Esophagus muscularis mucosa (tissue), 4 donors: Measurements from ENCODE around the gene CADM3. TPM values are rescaled to one million over a fixed set of nuclear protein-coding genes. Genes with fewer than 3 reads are reported as not detected.

Experiments used
- DNase-seq: peaks from one replicate; pipeline ENCODE4 v3.0.0-alpha.2; 2017; ENCODE audit errors: extremely low spot score
- H3K27ac ChIP-seq, 4 donors: fragments of 200-600 bp; sonication (generic); replicated peaks in 1 of 4; 1 replicate in 3 of 4; 2 replicates in 1 of 4; pipeline ENCODE4 v1.5.1; 2016 to 2019; ENCODE audit warnings: mild to moderate bottlenecking in 1 of 4
- H3K27me3 ChIP-seq, 4 donors: fragments of 200-600 bp; sonication (generic); one replicate each; pipeline versions ENCODE4 v1.5.1 to v1.6.0; 2016 to 2019
- H3K36me3 ChIP-seq, 4 donors: fragments of 200-600 bp; sonication (generic); one replicate each; pipeline ENCODE4 v1.5.1; 2016 to 2019
- H3K4me1 ChIP-seq, 4 donors: fragments of 200-600 bp; sonication (generic); one replicate each; pipeline ENCODE4 v1.5.1; 2016 to 2019
- H3K4me3 ChIP-seq, 4 donors: fragments of 200-600 bp; sonication (generic); 1 replicate in 2 of 4; 2 replicates in 2 of 4; pipeline ENCODE4 v1.5.1; 2016 to 2019; ENCODE audit warnings: mild to moderate bottlenecking in 4 of 4, moderate library complexity in 1 of 4
- H3K9me3 ChIP-seq, 4 donors: fragments of 200-600 bp; sonication (generic); 1 replicate in 3 of 4; 2 replicates in 1 of 4; pipeline ENCODE4 v1.5.1; 2016 to 2019
- EP300 ChIP-seq: sonication (generic); formaldehyde crosslinking; IDR thresholded peaks from one replicate; pipeline ENCODE4 v1.6.1; 2017; ENCODE audit warnings: antibody characterized with exemption
- POLR2A ChIP-seq: fragments of 450-650 bp; IDR thresholded peaks from one replicate; pipeline ENCODE4 v1.6.1; 2017; ENCODE audit warnings: antibody characterized with exemption, moderate library complexity, mild to moderate bottlenecking, low read depth
- POLR2AphosphoS5 ChIP-seq, 2 donors: sonication (generic); formaldehyde crosslinking; IDR thresholded peaks; one replicate each; pipeline ENCODE4 v1.6.1; 2017; ENCODE audit warnings: antibody characterized with exemption in 2 of 2
- WGBS: methylation state at CpG from one replicate; pipeline ENCODE4 v1.1.5; 2018; 5-methylcytosine and 5-hydroxymethylcytosine counted together
- intact Hi-C: fragments of 100-400 bp; cut with DNase I; formaldehyde crosslinking; loops from one replicate; pipeline ENCODE4 v1.15.1; 2023
- total RNA-seq, 4 donors: library from RNA; depleted of rRNA; stranded (reverse); fragments of >200 nt; gene quantifications; one replicate each; pipeline versions ENCODE4 v1.1.0 to v1.2.1, GENCODE V29; 2016
- TF ChIP-seq, protein P1 (sequence below), 3 experiments: fragments of 200-600 bp in 2 of 3; fragments of 450-650 bp in 1 of 3; sonication (generic) in 2 of 3; IDR thresholded peaks; one replicate each; pipeline ENCODE4 v1.5.1; 2017 to 2019; ENCODE audit warnings: antibody characterized with exemption in 3 of 3, mild to moderate bottlenecking in 2 of 3, moderate library complexity in 1 of 3

Gene CADM3
- total RNA-seq, 4 donors from 2014 or later: 10.8 to 24.7 (median 20.4) TPM

DNA sequence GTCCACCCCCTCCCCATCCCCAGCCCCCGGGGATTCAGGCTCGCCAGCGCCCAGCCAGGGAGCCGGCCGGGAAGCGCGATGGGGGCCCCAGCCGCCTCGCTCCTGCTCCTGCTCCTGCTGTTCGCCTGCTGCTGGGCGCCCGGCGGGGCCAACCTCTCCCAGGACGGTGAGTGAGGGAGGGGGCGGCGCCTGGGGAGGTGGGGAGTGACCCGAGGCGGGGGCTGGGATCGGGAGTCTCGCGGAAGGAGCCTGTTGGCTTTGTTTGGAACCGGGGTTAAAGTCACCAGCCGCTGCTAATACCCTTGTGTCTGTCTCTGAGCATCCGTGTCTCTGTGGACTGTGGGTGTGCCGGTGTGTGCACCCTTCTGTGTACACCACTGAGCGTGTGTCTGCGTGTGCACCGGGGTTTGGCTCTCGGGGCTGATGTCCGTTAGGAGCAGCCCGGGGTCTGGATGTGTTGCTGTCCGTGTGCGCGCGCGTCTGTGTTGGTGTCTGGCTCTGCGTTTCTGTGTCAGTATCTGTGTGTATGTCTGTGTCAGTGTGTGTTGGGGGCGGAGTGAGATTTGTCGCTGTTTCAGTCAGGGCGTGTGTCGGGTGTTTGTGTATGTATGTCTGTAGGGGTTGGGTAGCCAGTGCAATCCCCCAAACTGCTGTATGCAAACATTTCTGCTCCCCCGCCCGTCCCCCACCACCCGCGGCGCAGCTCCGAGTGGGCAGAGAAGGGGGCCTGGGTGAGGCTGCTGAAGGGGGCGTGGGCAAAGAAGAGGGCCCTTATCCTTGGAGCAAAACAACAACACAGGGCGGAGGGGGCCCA, 480 bp downstream of the CADM3 start:
- Histone ChIP-seq H3K4me1 (peaks cover 9 to 27% (median 25%) of the 10 kb centered on the region in 4 donors), H3K27me3 (peaks cover 0 to 56% (median 26%) of the 10 kb centered on the region in 4 donors), H3K27ac (peak overlapping the region; percentile 16 to 55 (median 28)), H3K36me3 (no peaks in the 10 kb centered on the region), H3K9me3 (no peaks in the 10 kb centered on the region), H3K4me3 (peak overlapping the region; percentile 48 to 62 (median 50))
- DNase-seq: no peak
- intact Hi-C loops: no loop called here
- 1% methylated on average over 8 of the region's 49 CpGs for WGBS
- TF ChIP-seq EP300 (no peak), POLR2A (no peak), POLR2AphosphoS5 (IDR thresholded peaks at IDR 0.05) (no peak)
- TF ChIP-seq, protein P1, sequence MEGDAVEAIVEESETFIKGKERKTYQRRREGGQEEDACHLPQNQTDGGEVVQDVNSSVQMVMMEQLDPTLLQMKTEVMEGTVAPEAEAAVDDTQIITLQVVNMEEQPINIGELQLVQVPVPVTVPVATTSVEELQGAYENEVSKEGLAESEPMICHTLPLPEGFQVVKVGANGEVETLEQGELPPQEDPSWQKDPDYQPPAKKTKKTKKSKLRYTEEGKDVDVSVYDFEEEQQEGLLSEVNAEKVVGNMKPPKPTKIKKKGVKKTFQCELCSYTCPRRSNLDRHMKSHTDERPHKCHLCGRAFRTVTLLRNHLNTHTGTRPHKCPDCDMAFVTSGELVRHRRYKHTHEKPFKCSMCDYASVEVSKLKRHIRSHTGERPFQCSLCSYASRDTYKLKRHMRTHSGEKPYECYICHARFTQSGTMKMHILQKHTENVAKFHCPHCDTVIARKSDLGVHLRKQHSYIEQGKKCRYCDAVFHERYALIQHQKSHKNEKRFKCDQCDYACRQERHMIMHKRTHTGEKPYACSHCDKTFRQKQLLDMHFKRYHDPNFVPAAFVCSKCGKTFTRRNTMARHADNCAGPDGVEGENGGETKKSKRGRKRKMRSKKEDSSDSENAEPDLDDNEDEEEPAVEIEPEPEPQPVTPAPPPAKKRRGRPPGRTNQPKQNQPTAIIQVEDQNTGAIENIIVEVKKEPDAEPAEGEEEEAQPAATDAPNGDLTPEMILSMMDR (IDR thresholded peaks at IDR 0.05): no peak

- TF ChIP-seq, protein P1 (IDR thresholded peaks at IDR 0.05): no peak
- peak in 1 of 2 donors; percentile 45 for TF ChIP-seq POLR2AphosphoS5 (IDR thresholded peaks at IDR 0.05)
- TF ChIP-seq POLR2A: no peak
- TF ChIP-seq EP300: no peak
- peak overlapping the region in 1 of 4 donors; percentile 33 for H3K27ac ChIP-seq
- intact Hi-C loops: no loop called here
- 2% methylated on average over 17 of the region's 17 CpGs for WGBS
- no peak for DNase-seq
- peaks cover 0 to 56% (median 26%) of the 10 kb centered on the region in 4 donors for H3K27me3 ChIP-seq
- no peaks in the 10 kb centered on the region for H3K9me3 ChIP-seq
- peaks cover 9 to 27% (median 25%) of the 10 kb centered on the region in 4 donors for H3K4me1 ChIP-seq
- peak overlapping the region; percentile 48 to 62 (median 50) for H3K4me3 ChIP-seq
- H3K36me3 ChIP-seq: no peaks in the 10 kb centered on the region
Measured at GRCh38 chr1:159172614-159173291, 1.3 kb downstream of the CADM3 start.

DNA sequence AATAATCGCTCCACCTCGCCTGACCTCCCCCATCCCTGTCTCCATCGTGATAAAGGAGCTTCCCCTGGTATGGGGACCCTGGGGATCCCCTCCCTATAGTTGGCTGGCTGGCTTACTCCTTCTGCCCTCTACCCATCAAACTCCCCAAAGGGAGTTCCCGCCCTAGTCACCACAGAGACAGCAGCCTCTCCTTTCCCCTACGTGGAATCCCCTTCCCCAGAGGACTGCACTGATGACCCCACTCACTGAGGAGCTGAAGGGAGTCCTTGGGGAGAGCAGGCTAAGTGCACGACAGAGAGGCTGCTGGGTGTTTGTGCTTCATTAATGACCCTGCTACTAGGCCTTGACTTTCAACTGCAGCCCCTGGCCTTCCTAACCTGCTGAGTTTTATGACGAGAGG, 1.9 kb downstream of the CADM3 start:
- intact Hi-C loops: no loop called here

DNA sequence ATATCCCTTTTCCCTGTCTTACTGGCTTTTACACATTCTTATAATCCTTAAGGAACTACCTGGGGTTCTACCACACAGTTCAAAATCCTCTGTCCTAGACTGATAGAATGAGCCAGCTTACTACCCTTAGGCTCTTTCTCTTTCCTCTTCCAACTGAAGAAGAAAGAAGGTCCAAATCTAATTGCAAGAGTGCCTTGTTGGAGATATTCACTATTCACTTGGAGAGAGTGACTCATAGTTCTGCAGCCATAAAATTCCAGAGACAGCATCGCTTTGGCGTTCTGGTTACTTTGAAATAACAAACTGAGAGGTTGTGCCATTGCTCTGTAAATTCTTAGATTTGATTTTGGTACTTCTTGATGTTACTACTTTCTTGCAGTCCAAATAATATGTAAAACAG, 4.2 kb downstream of the CADM3 start:
- H3K9me3 ChIP-seq: no peaks in the 10 kb centered on the region
- H3K4me3 ChIP-seq: no peak overlapping the region
- no peaks in the 10 kb centered on the region for H3K36me3 ChIP-seq
- DNase-seq: no peak
- no peak overlapping the region for H3K27ac ChIP-seq
- TF ChIP-seq EP300: no peak
- TF ChIP-seq POLR2AphosphoS5 (IDR thresholded peaks at IDR 0.05): no peak
- TF ChIP-seq, protein P1 (IDR thresholded peaks at IDR 0.05): no peak
- TF ChIP-seq POLR2A: no peak
- WGBS: 77% methylated on average over 2 of the region's 2 CpGs
- H3K27me3 ChIP-seq: peaks cover 0 to 41% (median 23%) of the 10 kb centered on the region in 4 donors
- H3K4me1 ChIP-seq: peaks cover 9 to 27% (median 25%) of the 10 kb centered on the region in 4 donors
- intact Hi-C loops: no loop called here

More for the DNA sequence above, 1.9 kb downstream of the CADM3 start:
- Histone ChIP-seq H3K27me3 (peaks cover 0 to 52% (median 26%) of the 10 kb centered on the region in 4 donors), H3K4me3 (peak overlapping the region; percentile 48 to 62 (median 50)), H3K4me1 (peaks cover 9 to 27% (median 25%) of the 10 kb centered on the region in 4 donors), H3K27ac (no peak overlapping the region), H3K9me3 (no peaks in the 10 kb centered on the region), H3K36me3 (no peaks in the 10 kb centered on the region)
- WGBS: 25% methylated on average over 7 of the region's 7 CpGs
- TF ChIP-seq, protein P1 (IDR thresholded peaks at IDR 0.05): no peak
- TF ChIP-seq POLR2AphosphoS5 (IDR thresholded peaks at IDR 0.05) (no peak), EP300 (no peak), POLR2A (no peak)
- DNase-seq: no peak
